Mesenteric fat pad (tissue), 1 donor: ENCODE results near the gene OLFM3. TPM values are rescaled to one million over a fixed set of nuclear protein-coding genes. Genes with fewer than 3 reads are reported as not detected.

ENCODE experiments used
- DNase-seq: peaks from one replicate; pipeline ENCODE4 v3.0.0-alpha.2; 2020; ENCODE audit warnings: low spot score
- long read RNA-seq: library from polyadenylated mRNA; unstranded; transcript quantifications from one replicate; pipeline ENCODE4 v2.0.0, GENCODE V29; 2020
- total RNA-seq: library from RNA; stranded (reverse); fragmentation: NEBNext Ultra II Directional; extraction: Animal tissue kit (Norgen Biotek cat#: 25700); gene quantifications from one replicate; pipeline ENCODE4 v1.2.1, GENCODE V29; 2021
- donor health status: DM: yes; HTN: yes; CAD: no.

Gene OLFM3
- not detected for total RNA-seq
- long read RNA-seq = 0 reads

GRCh38 chr1:101996825-101997465, at the start of gene OLFM3:
OLFM3 (minus strand) TSS chr1:101996926.
- DNase-seq = no peak

GRCh38 chr1:102045752-102046151, 49.0 kb upstream of the OLFM3 start:
- DNase-seq = no peak

GRCh38 chr1:102032534-102032933, 35.8 kb upstream of the OLFM3 start:
- DNase-seq = no peak

- DNase-seq = no peak
Measured at GRCh38 chr1:102019530-102019929, 22.8 kb upstream of the OLFM3 start.

- no peak for DNase-seq
Measured at GRCh38 chr1:102015728-102016127, 19.0 kb upstream of the OLFM3 start.

- DNase-seq = no peak
Measured at GRCh38 chr1:102002057-102002456, 5.3 kb upstream of the OLFM3 start.

- DNase-seq = no peak
Measured at GRCh38 chr1:101995984-101996745, 561 bp downstream of the OLFM3 start.

GRCh38 chr1:101993710-101994109, 3.0 kb downstream of the OLFM3 start:
- DNase-seq = no peak

GRCh38 chr1:101992821-101993575, 3.7 kb downstream of the OLFM3 start:
- DNase-seq = no peak

GRCh38 chr1:101980974-101981373, 15.8 kb downstream of the OLFM3 start:
- no peak for DNase-seq

- no peak for DNase-seq
Measured at GRCh38 chr1:101977266-101977665, 19.5 kb downstream of the OLFM3 start.

- no peak for DNase-seq
Measured at GRCh38 chr1:101976161-101976560, 20.6 kb downstream of the OLFM3 start.

- no peak for DNase-seq
Measured at GRCh38 chr1:101975371-101975770, 21.4 kb downstream of the OLFM3 start.

- no peak for DNase-seq
Measured at GRCh38 chr1:101974599-101975274, 22.0 kb downstream of the OLFM3 start.

GRCh38 chr1:101971304-101971703, 25.4 kb downstream of the OLFM3 start:
- DNase-seq = no peak

- DNase-seq = no peak
Measured at GRCh38 chr1:101967871-101968270, 28.9 kb downstream of the OLFM3 start.

- DNase-seq = no peak
Measured at GRCh38 chr1:101965341-101965740, 31.4 kb downstream of the OLFM3 start.

GRCh38 chr1:101964708-101965107, 32.0 kb downstream of the OLFM3 start:
- DNase-seq = no peak

GRCh38 chr1:101960142-101960541, 36.6 kb downstream of the OLFM3 start:
- DNase-seq = no peak

- DNase-seq = no peak
Measured at GRCh38 chr1:101959456-101959855, 37.3 kb downstream of the OLFM3 start.

- no peak for DNase-seq
Measured at GRCh38 chr1:101957771-101958170, 39.0 kb downstream of the OLFM3 start.

GRCh38 chr1:101953623-101954022, 43.1 kb downstream of the OLFM3 start:
- no peak for DNase-seq
